Vagina (tissue), 2 donors: ENCODE data around the gene VENTX.

Experiments used
- CTCF ChIP-seq, 3 experiments: fragments of 450-650 bp in 2 of 3; fragments of 200-600 bp in 1 of 3; sonication (generic) in 1 of 3; IDR thresholded peaks; one replicate each; pipeline ENCODE4 v1.5.1; 2017 to 2019; ENCODE audit warnings: antibody characterized with exemption in 3 of 3, mild to moderate bottlenecking in 2 of 3, moderate library complexity in 2 of 3
- POLR2A ChIP-seq, 2 donors: fragments of 450-650 bp; IDR thresholded peaks; one replicate each; pipeline ENCODE4 v1.6.1; 2017; ENCODE audit warnings: antibody characterized with exemption in 2 of 2, mild to moderate bottlenecking in 2 of 2, moderate library complexity in 2 of 2
- POLR2AphosphoS5 ChIP-seq, 2 donors: sonication (generic); formaldehyde crosslinking; IDR thresholded peaks; one replicate each; pipeline ENCODE4 v1.9.0; 2017; ENCODE audit warnings: antibody characterized with exemption in 2 of 2, mild to moderate bottlenecking in 2 of 2, low read depth in 1 of 2; ENCODE audit not compliant: insufficient read depth in 1 of 2

- TF ChIP-seq CTCF (IDR thresholded peaks at IDR 0.05) (no peak), POLR2AphosphoS5 (IDR thresholded peaks at IDR 0.05; ENCODE audit: insufficient read depth in 1 of 2, low read depth in 1 of 2) (no peak), POLR2A (IDR thresholded peaks at IDR 0.05) (no peak)
Measured at GRCh38 chr10:133272301-133272963, 34.8 kb downstream of the VENTX start.
